Inflammatory macrophage treated with lipopolysaccharide for 4 hours (primary cell): Measurements from ENCODE around the gene PRKCB.

Experiments used
- DNase-seq: peaks from one replicate; pipeline ENCODE4 v3.0.0-alpha.2; 2020

PRKCB gene

GRCh38 chr16:24052329-24053098, 216.7 kb downstream of the PRKCB start:
- DNase-seq, result no peak

DNA sequence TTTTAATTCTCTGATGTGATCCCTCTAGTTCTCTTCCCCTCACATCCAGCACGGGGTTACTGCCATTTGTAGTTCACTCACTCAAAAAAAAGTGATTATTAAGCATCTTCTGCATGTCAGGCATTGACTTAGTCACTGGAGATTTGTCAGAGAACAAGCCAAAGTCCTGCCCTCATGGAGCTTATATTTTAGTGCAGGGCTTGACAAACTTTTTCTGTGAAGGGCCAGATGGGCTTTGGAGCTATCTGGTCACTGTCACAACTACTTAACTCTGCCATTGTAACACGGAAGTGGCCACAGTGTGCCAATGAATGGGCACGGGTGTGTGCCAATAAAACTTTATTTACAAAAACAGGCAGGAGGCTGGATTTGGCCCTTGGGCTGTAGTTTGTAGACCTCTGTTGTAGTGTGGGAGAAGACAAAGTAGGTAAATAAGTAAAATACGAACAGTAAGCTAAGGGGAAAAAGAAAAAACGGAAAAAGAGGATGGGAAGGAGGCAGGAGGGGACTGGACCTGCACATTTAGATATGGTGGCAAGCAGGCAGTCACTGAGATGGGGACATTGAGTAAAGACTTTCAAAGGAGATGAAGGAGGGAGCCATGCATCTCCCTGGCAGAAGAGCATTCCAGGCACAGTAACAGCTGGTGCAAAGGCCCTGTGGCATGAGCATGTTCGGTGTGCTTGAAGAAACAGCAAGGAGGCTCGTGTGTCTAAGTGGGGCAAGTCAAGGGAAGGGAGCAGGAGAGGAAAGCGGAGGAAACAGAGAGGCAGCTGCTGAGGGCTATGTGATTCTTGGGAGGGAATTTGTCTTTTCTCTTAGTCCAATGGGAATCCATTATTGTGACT, 217.5 kb downstream of the PRKCB start:
- no peak for DNase-seq

DNA sequence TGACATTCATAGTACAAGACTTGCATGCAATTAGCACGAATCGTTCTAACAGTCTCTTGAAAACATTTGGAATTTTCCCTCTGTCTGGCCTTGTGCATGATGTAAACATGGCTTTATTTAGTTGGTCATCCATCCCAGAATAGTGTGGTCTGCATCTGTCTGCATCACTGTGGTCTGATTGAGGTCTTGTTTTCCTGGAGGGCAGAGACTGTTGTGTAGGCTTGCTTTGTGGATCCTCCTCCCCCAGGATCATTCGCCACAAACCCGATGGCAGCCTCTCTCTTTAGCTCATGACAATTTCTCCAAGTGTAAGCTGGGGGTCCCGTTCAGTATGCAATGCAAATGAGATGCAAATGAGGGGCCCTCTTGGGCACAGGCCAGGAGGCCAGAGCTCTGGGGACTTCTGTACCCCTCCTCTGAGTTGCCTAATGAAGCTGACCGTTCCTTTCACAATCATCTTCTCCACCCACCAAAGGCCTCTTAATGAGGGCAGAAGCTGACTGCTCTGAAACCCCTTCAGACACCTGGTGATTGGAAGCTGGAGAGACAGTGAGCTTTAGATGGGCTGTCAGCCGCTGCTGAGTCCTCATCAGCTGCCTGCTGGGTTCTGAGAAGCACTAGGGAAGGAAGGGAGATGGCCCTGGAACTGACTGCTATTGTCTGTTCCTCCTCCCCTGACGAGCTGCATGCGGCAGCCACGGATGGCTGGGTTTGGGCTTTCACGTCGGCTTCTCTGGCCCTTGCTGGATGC, 219.1 kb downstream of the PRKCB start:
- DNase-seq, result no peak

DNA sequence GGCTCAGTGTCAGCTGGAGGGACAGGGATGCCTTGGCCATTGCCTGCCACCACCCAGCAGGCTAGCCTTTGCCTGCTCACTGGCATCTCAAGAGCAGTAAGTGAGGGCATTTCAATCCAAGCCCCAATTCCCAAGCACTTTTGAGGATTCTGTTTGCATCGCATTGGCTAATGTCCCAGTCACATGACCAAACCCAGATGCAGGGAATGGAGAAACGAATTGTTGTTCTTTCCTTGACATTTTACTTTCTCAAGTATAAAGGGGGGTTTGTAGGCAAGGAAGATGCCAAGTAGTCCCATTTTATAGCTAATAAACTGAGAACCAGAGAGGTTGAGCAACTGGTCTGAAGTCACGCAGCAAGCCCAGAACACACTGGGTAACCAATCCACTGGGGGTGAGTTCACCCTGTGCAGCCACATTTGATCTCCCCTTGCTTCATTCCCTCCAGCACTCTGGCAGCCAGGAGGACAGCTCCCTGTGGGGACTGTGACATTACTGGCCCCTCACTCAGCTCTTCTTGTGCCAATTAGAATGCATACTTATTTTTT, 226.6 kb downstream of the PRKCB start:
- no peak for DNase-seq

DNA sequence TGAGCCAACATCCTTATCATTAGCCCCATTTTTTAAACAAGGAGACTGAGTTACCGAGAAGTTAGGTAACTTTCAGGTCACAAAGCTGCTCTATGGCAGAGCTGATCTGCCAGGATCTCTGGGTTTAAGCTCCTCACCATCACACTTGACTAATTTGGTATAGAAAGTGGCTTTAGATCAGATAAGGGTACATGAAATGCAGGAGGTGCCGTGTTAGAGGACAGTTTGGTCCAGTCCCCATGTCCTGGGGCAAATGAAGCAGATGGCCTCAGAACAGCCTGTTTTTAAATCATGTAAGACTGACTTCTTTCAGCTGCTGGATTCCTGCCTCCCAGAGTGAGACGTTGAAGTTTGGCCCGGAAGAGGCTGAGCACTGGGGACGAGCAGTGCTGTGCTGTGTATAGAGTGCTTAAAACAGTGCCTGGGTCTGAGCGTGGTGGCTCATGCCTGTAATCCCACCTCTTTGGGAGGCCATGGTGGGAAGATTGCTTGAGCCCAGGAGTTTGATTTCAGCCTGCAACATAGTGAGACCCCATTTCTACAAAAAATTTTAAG, 233.3 kb downstream of the PRKCB start:
- no peak for DNase-seq

GRCh38 chr16:24070851-24071250, 235.1 kb downstream of the PRKCB start:
- DNase-seq, result peak; percentile 38

DNA sequence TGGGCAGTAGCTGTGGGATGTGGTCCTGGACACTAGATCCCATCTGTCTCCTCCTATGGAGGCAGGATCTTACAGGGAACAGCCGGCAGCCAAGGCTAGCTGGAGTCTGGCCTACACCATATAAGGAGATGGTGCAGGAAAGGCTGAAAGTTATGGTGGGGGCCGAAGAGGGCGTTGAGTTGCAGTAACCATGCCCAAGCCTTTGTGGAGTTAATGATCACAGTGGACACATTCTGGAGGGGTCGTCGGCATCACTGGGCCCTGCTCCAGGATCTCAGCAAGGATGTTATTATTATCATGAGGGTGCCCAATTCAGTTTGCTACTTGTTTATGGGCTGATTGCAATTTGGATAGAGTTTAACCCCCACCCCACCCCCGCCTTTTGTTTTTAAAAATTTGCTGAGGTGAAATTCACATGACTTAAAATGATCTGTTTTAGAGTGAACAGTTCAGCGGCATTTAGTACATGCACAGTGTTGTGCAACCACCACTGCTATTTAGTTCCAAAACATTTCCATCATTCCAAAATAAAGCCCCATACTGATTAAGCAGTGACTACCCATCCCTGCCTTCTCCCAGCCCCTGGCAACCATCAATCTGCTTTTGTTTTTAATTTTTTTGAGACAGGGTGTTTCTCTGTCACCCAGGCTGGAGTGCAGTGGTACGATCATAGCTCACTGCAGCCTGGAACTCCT, 236.0 kb downstream of the PRKCB start:
- DNase-seq, result no peak

DNA sequence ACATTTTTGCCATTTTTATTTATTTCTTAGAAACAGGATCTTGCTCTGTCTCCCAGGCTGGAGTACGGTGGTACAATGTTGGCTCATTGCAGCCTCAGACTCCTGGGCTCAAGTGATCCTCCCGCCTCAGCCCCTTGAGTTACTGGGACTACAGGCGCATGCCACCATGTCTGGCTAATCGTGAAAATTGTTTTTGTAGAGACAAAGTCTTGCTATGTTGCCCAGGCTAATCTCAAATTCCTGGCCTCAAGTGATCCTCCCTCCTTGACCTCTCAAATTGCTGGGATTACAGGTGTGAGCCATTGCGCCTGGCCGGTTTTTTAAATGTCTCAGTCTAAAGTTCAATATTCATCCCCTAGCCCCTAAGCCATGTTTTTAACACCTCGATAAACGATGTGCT, 237.5 kb downstream of the PRKCB start:
- no peak for DNase-seq

DNA sequence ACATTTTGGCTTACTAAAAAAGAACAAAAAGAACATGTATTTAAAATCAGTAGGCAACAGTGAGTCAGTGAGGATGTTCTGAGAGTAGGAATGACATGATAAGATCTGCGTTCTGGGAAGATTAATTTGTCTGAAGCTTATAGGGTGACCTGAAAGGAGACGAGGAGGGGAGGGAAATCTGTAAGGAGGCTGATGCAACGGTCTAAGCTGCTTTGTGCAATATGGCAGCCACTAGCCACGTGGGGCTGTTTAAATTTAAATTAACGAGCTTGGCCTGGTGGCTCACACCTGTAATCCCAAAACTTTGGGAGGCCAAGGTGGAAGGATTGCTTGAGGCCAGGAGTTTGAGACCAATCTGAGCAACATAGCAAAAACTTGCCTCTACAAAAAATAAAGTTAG, 238.8 kb downstream of the PRKCB start:
- DNase-seq, result no peak

GRCh38 chr16:24075302-24075701, 239.5 kb downstream of the PRKCB start:
- DNase-seq, result no peak

DNA sequence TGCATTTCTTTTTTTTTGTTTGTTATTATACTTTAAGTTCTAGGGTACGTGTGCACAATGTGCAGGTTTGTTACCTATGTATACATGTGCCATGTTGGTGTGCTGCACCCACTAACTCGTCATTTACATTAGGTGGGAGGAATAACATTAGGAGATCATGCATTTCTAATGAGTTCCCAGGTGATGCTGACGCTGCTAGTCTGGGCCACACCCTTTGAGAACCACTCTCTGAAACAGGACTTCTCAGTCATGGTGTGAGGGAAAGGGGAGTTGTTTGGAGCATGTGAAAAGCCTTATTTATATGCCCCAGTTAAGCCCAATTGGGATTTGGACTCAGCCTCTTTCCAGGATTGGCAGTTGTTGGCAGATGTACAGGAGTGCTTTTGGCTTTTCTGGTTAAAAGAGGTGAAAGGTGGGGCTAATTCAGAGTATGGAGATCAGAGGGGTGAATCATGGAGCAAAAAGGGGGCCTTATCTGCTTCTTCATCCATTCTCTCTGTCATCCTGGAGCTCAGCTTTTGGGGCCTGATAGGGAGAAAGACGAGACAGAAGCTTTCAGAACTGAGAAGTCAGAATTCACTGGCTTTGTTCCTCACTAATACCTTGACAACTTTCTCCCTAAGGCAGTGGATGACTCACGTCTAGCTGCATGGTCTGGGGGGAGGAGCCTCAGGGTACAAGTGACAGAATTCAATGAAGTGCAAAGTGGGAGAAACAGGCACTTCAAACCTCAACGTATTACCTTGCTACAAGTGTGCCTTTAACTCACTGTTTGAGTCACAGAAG, 240.3 kb downstream of the PRKCB start:
- no peak for DNase-seq

DNA sequence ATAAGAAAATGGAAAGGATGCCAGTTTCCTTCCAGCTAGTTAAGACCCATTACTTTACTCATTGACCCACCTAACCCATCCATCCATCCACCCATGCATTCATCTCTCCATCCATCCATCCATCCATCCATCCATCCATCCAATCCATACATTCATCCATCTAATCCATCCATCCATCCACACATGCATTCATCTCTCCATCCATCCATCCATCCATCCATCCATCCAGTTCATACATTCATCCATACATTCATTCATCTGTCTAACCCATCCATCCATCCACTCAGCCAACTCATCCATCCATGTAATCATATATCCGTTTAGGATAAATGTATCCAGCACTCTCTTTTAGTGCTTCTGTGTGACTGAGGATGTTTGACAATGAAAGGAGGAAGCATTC, 241.5 kb downstream of the PRKCB start:
- DNase-seq, result no peak

GRCh38 chr16:24077966-24078365, 242.2 kb downstream of the PRKCB start:
- DNase-seq, result no peak

DNA sequence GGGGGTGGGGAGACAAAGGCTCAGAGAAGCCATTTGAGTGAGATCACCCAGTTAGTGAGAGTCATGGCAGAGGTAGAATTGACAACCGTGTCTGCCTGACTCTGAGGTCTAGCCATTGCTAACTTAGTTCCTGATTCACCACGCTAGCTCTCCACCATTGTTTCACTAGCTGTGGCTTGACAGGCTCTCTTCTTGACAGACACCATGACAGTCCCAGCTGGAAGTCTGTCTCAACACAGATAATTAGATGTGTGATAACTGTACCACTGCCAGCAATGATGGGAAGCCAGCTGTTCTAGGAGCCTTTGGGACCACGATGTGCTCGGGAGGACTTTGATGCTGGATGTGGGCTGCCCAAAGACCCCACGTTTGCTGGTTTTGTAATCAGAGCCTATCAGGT, 249.9 kb downstream of the PRKCB start:
- DNase-seq, result no peak

- no peak for DNase-seq
These were observed 252.2 kb downstream of the PRKCB start for GRCh38 chr16:24087891-24088410.

- no peak for DNase-seq
These were observed 253.0 kb downstream of the PRKCB start for GRCh38 chr16:24088767-24089166.

GRCh38 chr16:24091125-24091524, 255.3 kb downstream of the PRKCB start:
- DNase-seq, result no peak

GRCh38 chr16:24093049-24093448, 257.3 kb downstream of the PRKCB start:
- no peak for DNase-seq

DNA sequence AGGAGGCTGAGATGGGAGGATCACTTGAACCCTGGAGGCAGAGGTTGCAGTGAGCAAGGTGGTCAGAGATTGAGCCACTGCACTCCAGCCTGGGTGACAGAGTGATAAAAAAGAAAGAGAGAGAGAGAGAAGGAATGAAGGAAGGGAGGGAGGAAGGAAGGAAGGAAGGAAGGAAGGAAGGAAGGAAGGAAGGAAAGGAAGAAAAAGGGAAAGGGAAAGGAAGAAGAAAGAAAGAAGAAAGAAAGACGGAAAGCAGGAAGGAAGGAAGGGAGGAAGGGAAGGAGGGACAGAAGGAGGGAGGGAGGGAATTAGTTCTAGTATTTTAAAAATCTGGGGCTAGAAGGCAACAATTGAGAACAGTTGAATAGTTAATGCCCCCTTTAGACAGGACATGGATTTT, 258.9 kb downstream of the PRKCB start:
- DNase-seq, result no peak

- DNase-seq, result no peak
These were observed 263.1 kb downstream of the PRKCB start for GRCh38 chr16:24098896-24099295.

- no peak for DNase-seq
These were observed 265.6 kb downstream of the PRKCB start for GRCh38 chr16:24101431-24101830.
